Neural cell (in vitro differentiated cells): ENCODE data around the gene KDM4C. TPM values are rescaled to one million over a fixed set of nuclear protein-coding genes. Genes with fewer than 3 reads are reported as not detected.

Experiments
- H2AFZ ChIP-seq: fragments of 200-600, 300-800 bp; sonication (generic), shearing (Covaris generic); 2 replicates; pipeline ENCODE4 v1.6.0; 2014; ENCODE audit warnings: low read depth, mild to moderate bottlenecking, antibody characterized with exemption, low read length, moderate library complexity
- H3F3A ChIP-seq: fragments of 200-600 bp; shearing (Covaris generic); 2 replicates; pipeline ENCODE4 v1.6.1; 2016; ENCODE audit warnings: mild to moderate bottlenecking, moderate library complexity, mixed read lengths, antibody characterized with exemption, low read length; ENCODE audit not compliant: insufficient read depth, poor library complexity, severe bottlenecking
- H3K27ac ChIP-seq: fragments of 200-600, 300-800 bp; sonication (generic), shearing (Covaris generic); 2 replicates; pipeline ENCODE4 v1.5.1; 2014; ENCODE audit warnings: mild to moderate bottlenecking, low read length, moderate library complexity
- H3K27me3 ChIP-seq: fragments of 300-800, 200-600 bp; sonication (generic), shearing (Covaris generic); 2 replicates; pipeline ENCODE4 v1.6.0; 2014; ENCODE audit warnings: mild to moderate bottlenecking, low read depth, low read length, moderate library complexity; ENCODE audit not compliant: insufficient read depth
- H3K36me3 ChIP-seq: fragments of 300-800, 200-600 bp; sonication (generic), shearing (Covaris generic); 2 replicates; pipeline ENCODE4 v1.5.1; 2014; ENCODE audit warnings: mild to moderate bottlenecking, antibody characterized with exemption, low read length, moderate library complexity; ENCODE audit not compliant: insufficient read depth
- H3K4me2 ChIP-seq: fragments of 300-800, 200-600 bp; sonication (generic), shearing (Covaris generic); 2 replicates; pipeline ENCODE4 v1.6.0; 2014; ENCODE audit warnings: mild to moderate bottlenecking, low read length
- H3K4me3 ChIP-seq: fragments of 300-800, 200-600 bp; sonication (generic), shearing (Covaris generic); 2 replicates; pipeline ENCODE4 v1.5.1; 2014; ENCODE audit warnings: mild to moderate bottlenecking, low read length, moderate library complexity
- H3K79me2 ChIP-seq: fragments of 200-600 bp; shearing (Covaris generic); replicated peaks from 2 replicates; pipeline ENCODE4 v1.6.0; 2014; ENCODE audit warnings: mild to moderate bottlenecking, low read length, moderate library complexity; ENCODE audit not compliant: insufficient read depth
- H3K9ac ChIP-seq: fragments of 300-800, 200-600 bp; sonication (generic), shearing (Covaris generic); 2 replicates; pipeline ENCODE4 v1.6.1; 2016; ENCODE audit warnings: mild to moderate bottlenecking, low read length, mixed read lengths
- H3K9me2 ChIP-seq: fragments of 200-600 bp; shearing (Covaris generic); 2 replicates; pipeline ENCODE4 v1.6.1; 2016; ENCODE audit warnings: mild to moderate bottlenecking, low read length, mixed read lengths; ENCODE audit not compliant: insufficient read depth
- H3K9me3 ChIP-seq: fragments of 200-600, 300-800 bp; sonication (generic), shearing (Covaris generic); 2 replicates; pipeline ENCODE4 v1.6.1; 2016; ENCODE audit warnings: mild to moderate bottlenecking, mixed run types, low read length, moderate library complexity, mixed read lengths
- H4K20me1 ChIP-seq: fragments of 200-600 bp; shearing (Covaris generic); 2 replicates; pipeline ENCODE4 v1.6.1; 2016; ENCODE audit warnings: mild to moderate bottlenecking, mixed run types; ENCODE audit not compliant: insufficient read depth
- CTCF ChIP-seq: fragments of 450-650 bp; IDR thresholded peaks from 2 replicates; pipeline ENCODE4 v1.5.1; 2014; ENCODE audit warnings: antibody characterized with exemption, mild to moderate bottlenecking, moderate library complexity; ENCODE audit not compliant: poor library complexity, severe bottlenecking
- EP300 ChIP-seq: fragments of 450-650 bp; conservative IDR thresholded peaks from 2 replicates; pipeline ENCODE4 v1.6.1; 2014; ENCODE audit warnings: antibody characterized with exemption, mild to moderate bottlenecking, moderate library complexity; ENCODE audit not compliant: poor library complexity, severe bottlenecking
- EZH2 ChIP-seq: fragments of 200-600, 300-800 bp; shearing (Covaris generic), sonication (generic); IDR thresholded peaks from 2 replicates; pipeline ENCODE4 v1.6.1; 2014; ENCODE audit warnings: antibody characterized with exemption, low read length, borderline replicate concordance, mild to moderate bottlenecking; ENCODE audit not compliant: insufficient read depth, poor library complexity, severe bottlenecking
- MXI1 ChIP-seq: fragments of 450-650 bp; conservative IDR thresholded peaks from 2 replicates; pipeline ENCODE4 v1.6.1; 2014; ENCODE audit warnings: antibody characterized with exemption, mild to moderate bottlenecking; ENCODE audit not compliant: poor library complexity, severe bottlenecking
- POLR2AphosphoS5 ChIP-seq: IDR thresholded peaks from 2 replicates; pipeline ENCODE4 v1.6.1; 2012
- RAD21 ChIP-seq: fragments of 450-650 bp; conservative IDR thresholded peaks from 2 replicates; pipeline ENCODE4 v1.6.1; 2014; ENCODE audit warnings: antibody characterized with exemption, mild to moderate bottlenecking, moderate library complexity
- SMC3 ChIP-seq: fragments of 450-650 bp; conservative IDR thresholded peaks from 2 replicates; pipeline ENCODE4 v1.6.1; 2014; ENCODE audit warnings: antibody characterized with exemption, mild to moderate bottlenecking, moderate library complexity; ENCODE audit not compliant: poor library complexity
- TAF1 ChIP-seq: IDR thresholded peaks from 2 replicates; pipeline ENCODE4 v1.6.1; 2012; ENCODE audit warnings: low read depth
- polyA plus RNA-seq: library from polyadenylated mRNA; depleted of rRNA; stranded (reverse); fragments of >200 nt; gene quantifications from 2 replicates; pipeline ENCODE4 v1.2.3, GENCODE V29; 2014
- TF ChIP-seq, protein P1 (sequence below): IDR thresholded peaks from 2 replicates; pipeline ENCODE4 v1.6.1; 2012; ENCODE audit warnings: borderline replicate concordance

KDM4C gene
- polyA plus RNA-seq, 1 donor from 2014 or later = 21.1 TPM

DNA sequence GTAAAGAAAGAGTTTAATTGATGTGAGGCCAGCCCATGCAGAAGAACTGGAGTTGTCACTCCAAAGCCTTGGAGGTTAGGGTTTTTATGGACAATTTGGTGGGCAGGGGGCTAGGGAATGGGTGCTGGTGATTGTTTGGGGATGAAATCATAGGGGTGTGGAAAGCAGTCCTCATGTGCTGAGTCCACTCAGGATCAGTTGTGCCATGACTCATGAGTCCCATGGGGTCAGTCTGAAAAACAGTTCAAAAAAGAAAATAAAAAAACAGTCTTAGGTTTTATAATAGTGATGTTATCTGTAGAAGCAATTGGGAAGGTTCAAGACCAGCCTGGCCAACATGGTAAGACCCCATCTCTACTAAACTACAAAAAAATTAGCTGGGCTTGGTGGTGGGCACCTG, 162.3 kb downstream of the KDM4C start:
- Histone ChIP-seq H3K27me3 (no peaks in the 10 kb centered on the region), H3K36me3 (no peaks in the 10 kb centered on the region), H3K4me3 (no peak overlapping the region), H3K9ac (no peak overlapping the region), H3K9me2 (no peaks in the 10 kb centered on the region), H3K27ac (no peak overlapping the region), H3K79me2 (no peaks in the 10 kb centered on the region), H4K20me1 (no peaks in the 10 kb centered on the region), H3K4me2 (no peak overlapping the region), H3K9me3 (no peaks in the 10 kb centered on the region), H3F3A (no peaks in the 10 kb centered on the region), H2AFZ (no peak overlapping the region)
- TF ChIP-seq, protein P1, sequence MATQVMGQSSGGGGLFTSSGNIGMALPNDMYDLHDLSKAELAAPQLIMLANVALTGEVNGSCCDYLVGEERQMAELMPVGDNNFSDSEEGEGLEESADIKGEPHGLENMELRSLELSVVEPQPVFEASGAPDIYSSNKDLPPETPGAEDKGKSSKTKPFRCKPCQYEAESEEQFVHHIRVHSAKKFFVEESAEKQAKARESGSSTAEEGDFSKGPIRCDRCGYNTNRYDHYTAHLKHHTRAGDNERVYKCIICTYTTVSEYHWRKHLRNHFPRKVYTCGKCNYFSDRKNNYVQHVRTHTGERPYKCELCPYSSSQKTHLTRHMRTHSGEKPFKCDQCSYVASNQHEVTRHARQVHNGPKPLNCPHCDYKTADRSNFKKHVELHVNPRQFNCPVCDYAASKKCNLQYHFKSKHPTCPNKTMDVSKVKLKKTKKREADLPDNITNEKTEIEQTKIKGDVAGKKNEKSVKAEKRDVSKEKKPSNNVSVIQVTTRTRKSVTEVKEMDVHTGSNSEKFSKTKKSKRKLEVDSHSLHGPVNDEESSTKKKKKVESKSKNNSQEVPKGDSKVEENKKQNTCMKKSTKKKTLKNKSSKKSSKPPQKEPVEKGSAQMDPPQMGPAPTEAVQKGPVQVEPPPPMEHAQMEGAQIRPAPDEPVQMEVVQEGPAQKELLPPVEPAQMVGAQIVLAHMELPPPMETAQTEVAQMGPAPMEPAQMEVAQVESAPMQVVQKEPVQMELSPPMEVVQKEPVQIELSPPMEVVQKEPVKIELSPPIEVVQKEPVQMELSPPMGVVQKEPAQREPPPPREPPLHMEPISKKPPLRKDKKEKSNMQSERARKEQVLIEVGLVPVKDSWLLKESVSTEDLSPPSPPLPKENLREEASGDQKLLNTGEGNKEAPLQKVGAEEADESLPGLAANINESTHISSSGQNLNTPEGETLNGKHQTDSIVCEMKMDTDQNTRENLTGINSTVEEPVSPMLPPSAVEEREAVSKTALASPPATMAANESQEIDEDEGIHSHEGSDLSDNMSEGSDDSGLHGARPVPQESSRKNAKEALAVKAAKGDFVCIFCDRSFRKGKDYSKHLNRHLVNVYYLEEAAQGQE = no peak
- no peak for TF ChIP-seq RAD21
- TF ChIP-seq POLR2AphosphoS5 = no peak
- TF ChIP-seq MXI1 = no peak
- no peak for TF ChIP-seq TAF1
- TF ChIP-seq CTCF = no peak
- no peak for TF ChIP-seq EP300
- TF ChIP-seq EZH2 = no peak
- TF ChIP-seq SMC3 = no peak

DNA sequence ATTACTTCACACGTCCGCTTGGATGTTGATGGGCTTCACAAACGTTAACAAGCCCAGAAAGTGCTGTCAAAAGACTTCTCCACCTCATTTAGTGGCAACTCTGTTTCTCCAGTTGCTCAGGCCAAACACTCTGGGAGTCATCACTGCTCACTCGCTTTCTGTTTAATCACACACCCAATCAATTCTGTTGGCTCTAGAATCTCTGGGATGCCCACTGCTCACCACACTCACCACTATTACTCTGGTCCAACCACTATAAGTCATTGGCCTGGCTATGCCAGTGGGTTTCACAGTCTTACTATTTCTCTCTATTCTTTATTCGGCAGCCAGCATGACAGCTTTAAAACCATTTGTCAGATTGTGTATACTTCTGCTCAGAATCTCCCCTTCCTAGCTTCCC, 163.5 kb downstream of the KDM4C start:
- Histone ChIP-seq H3K4me2 (no peak overlapping the region), H3K36me3 (no peaks in the 10 kb centered on the region), H3K9me2 (no peaks in the 10 kb centered on the region), H3K27ac (no peak overlapping the region), H3K9me3 (no peaks in the 10 kb centered on the region), H3F3A (no peaks in the 10 kb centered on the region), H2AFZ (no peak overlapping the region), H3K9ac (no peak overlapping the region), H3K27me3 (no peaks in the 10 kb centered on the region), H3K79me2 (no peaks in the 10 kb centered on the region), H4K20me1 (no peaks in the 10 kb centered on the region), H3K4me3 (no peak overlapping the region)
- TF ChIP-seq, protein P1 = no peak
- TF ChIP-seq CTCF = no peak
